Measurements from ENCODE around the gene TRIM66.

GRCh38 chr11:8586805-8587204 is 95.7 kb downstream of the TRIM66 start:
- TF ChIP-seq FOSL1 (IDR thresholded peaks at IDR 0.05; ENCODE audit: insufficient read depth, low read depth, low read length): no peak
- no peak for TF ChIP-seq TAF7 (optimal IDR thresholded peaks at IDR 0.05; ENCODE audit: borderline replicate concordance, low read depth, low read length)
- no peak for TF ChIP-seq TEAD4 (IDR thresholded peaks at IDR 0.05; ENCODE audit: low read depth, low read length)
- TF ChIP-seq PHF8 (conservative IDR thresholded peaks at IDR 0.05; ENCODE audit: low read depth, low read length): no peak
- no peak for TF ChIP-seq EP300 (IDR thresholded peaks at IDR 0.05; ENCODE audit: borderline replicate concordance in 1 of 2, low read depth in 2 of 2, low read length in 2 of 2)
- no peak for TF ChIP-seq ZNF274 (IDR thresholded peaks at IDR 0.05; ENCODE audit: borderline replicate concordance, extremely low read depth, low read length)
